8988T (cell line): ENCODE data around the gene ERVV-1.

Source experiments
- DNase-seq: peaks from one replicate; pipeline ENCODE4 v3.0.0; 2011

ERVV-1 gene

GRCh38 chr19:53034054-53034453 is 20.3 kb downstream of the ERVV-1 start:
- no peak for DNase-seq

DNA sequence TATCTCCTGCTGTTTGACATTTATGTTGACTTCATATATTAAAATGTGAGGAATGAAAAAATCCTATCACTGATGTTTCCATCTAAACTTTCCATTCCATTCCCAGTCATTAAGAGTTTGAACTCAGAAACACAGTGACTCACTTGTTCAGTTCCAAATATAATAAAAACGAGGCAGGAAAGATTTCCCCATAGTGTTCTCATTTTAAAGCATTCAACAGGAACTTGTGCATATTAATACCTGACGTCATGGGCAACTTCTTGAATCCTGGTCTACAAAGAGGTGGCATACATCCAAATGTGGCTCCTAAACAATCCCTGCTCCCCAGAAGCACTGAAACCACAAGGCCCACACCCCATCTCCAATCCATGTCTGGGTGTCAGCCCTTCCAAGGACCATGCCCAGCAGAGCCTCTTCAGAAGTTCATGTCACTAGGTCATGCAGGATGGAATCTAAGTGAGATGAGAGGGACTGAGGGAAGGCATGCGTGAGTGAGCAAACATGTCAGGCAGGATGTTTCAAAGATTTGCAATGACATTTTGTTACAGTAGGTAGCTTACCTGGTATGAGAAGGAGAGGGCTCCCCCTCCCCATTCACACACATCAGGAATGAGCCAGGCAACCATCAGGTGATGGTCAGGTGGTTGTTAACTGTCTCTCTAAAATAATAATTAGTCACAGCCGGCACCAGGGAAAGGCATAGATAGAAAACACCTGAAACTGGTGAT is 21.4 kb downstream of the ERVV-1 start:
- no peak for DNase-seq

GRCh38 chr19:53037101-53038097 is 23.7 kb downstream of the ERVV-1 start:
- no peak for DNase-seq

DNA sequence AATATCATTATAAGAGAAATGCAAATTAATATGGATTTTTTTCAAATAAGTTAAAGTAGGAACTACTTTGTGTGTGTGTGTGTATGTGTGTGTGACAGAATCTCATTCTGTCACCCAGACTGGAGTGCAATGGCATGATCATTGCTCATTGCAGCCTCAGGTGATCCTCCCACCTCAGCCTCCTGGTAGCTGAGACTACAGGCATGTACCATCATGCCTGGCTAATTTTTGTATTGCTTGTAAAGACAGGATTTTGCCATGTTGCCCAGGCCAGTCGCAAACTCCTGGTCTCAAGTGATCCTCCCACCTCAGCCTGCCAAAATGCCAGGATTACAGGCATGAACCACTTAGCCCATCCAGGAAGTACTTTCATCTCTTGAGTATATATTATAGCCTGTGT is 27.6 kb downstream of the ERVV-1 start:
- no peak for DNase-seq

DNA sequence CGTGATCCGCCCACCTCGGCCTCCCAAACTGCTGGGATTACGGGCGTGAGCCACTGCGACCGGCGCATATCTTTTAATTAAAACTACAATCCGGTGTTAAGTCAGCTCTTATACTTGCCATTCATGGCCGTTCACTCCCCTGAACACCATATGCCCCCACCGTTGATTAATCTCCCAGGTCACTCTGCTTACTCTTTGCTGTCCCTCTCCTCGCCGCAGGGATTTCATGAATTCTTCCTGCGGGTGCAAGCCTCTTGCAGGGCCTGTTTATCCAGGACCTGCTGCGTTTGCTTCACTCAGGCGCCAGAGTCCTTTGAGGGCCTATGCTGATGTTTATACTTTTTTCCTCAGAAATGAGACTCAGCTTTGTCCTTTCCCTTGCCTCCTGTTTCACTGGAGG is 31.8 kb downstream of the ERVV-1 start:
- DNase-seq = no peak

DNA sequence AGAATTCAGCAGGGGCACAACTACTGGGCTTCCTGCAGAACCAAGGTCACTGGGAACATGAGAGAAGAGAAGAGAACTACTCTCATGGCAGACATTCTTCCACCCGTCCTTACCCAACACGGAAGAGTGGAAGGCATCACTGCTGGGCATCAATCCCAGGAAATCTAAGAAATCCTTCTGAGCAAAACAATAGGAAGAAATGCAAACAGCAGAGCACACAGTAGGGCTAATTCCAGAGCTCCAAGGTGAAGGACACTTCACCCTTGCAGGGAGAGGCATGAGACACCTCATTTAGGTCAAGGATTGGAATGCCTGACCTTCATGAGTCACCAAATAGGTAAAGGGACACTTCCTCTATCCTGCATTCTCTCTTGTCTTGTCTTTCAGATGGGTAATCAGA is 33.7 kb downstream of the ERVV-1 start:
- DNase-seq = no peak

- DNase-seq = no peak
These were observed 41.4 kb downstream of the ERVV-1 start for GRCh38 chr19:53055117-53055516.

GRCh38 chr19:53057904-53058580 is 44.3 kb downstream of the ERVV-1 start:
- no peak for DNase-seq
